ENCODE data around the gene ANKS3. TPM values are rescaled to one million over a fixed set of nuclear protein-coding genes. Genes with fewer than 3 reads are reported as not detected.

The ANKS3 gene
- total and polyA plus RNA-seq, 2 donors (not counting 1 experiment from before 2014, with no cell fraction given): 26.5 to 31.9 TPM

- Mint-ChIP-seq H3K27ac (no peak overlapping the region), H3K4me3 (no peak overlapping the region), H3K27me3 (no peaks in the 10 kb centered on the region), H3K4me1 (peaks cover 13% of the 10 kb centered on the region), H3K9me3 (ENCODE audit: insufficient read depth) (no peaks in the 10 kb centered on the region)
- DNase-seq: no peak
- H3K9me3 ChIP-seq (ENCODE audit: control extremely low read depth in 1 of 3, control insufficient read depth in 2 of 3, insufficient read depth in 1 of 3, low read length in 2 of 3): no peaks in the 10 kb centered on the region
- H3K36me3 ChIP-seq (replicated peaks in 1 of 2; ENCODE audit: control extremely low read depth in 1 of 2, control insufficient read depth in 1 of 2, extremely low read depth in 1 of 2, insufficient read depth in 2 of 2, low read length in 1 of 2): peaks cover 0 to 55% of the 10 kb centered on the region in 2 experiments
- no peak overlapping the region for H3K27ac ChIP-seq (ENCODE audit: low read length in 2 of 2)
- intact Hi-C loops (cut with micrococcal nuclease): no loop called here
- no peak overlapping the region for H2AFZ ChIP-seq (ENCODE audit: insufficient read depth, low read depth, low read length, poor library complexity, severe bottlenecking)
- peaks cover 15% of the 10 kb centered on the region for H3K79me2 ChIP-seq (ENCODE audit: control insufficient read depth, insufficient read depth, low read length)
- no peaks in the 10 kb centered on the region for H3K27me3 ChIP-seq (replicated peaks in 1 of 4; ENCODE audit: control extremely low read depth in 1 of 4, control insufficient read depth in 3 of 4, insufficient read depth in 4 of 4, low read length in 3 of 4)
- no peak for ATAC-seq (ENCODE audit: low read depth)
- no peak for TF ChIP-seq EZH2 (IDR thresholded peaks at IDR 0.05; ENCODE audit: borderline replicate concordance, insufficient read depth, low read depth, low read length, poor library complexity, severe bottlenecking)
- TF ChIP-seq, protein P1, sequence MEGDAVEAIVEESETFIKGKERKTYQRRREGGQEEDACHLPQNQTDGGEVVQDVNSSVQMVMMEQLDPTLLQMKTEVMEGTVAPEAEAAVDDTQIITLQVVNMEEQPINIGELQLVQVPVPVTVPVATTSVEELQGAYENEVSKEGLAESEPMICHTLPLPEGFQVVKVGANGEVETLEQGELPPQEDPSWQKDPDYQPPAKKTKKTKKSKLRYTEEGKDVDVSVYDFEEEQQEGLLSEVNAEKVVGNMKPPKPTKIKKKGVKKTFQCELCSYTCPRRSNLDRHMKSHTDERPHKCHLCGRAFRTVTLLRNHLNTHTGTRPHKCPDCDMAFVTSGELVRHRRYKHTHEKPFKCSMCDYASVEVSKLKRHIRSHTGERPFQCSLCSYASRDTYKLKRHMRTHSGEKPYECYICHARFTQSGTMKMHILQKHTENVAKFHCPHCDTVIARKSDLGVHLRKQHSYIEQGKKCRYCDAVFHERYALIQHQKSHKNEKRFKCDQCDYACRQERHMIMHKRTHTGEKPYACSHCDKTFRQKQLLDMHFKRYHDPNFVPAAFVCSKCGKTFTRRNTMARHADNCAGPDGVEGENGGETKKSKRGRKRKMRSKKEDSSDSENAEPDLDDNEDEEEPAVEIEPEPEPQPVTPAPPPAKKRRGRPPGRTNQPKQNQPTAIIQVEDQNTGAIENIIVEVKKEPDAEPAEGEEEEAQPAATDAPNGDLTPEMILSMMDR (IDR thresholded peaks at IDR 0.05): no peak
- H3K4me2 ChIP-seq (replicated peaks; ENCODE audit: low read depth, low read length, poor library complexity, severe bottlenecking): no peak overlapping the region
- peaks cover 0 to 25% of the 10 kb centered on the region in 2 donors for H3K4me1 ChIP-seq (ENCODE audit: control insufficient read depth in 2 of 2, insufficient read depth in 2 of 2, low read length in 2 of 2)
- POLR2A ChIA-PET: no interaction called here
- no peak overlapping the region for H3K9ac ChIP-seq (ENCODE audit: low read length)
- H3K4me3 ChIP-seq (ENCODE audit: control extremely low read depth in 1 of 5, extremely low read depth in 1 of 5, insufficient read depth in 1 of 5, low read depth in 2 of 5, low read length in 4 of 5): no peak overlapping the region
- H4K20me1 ChIP-seq (ENCODE audit: control insufficient read depth, insufficient read depth, low read length, poor library complexity, severe bottlenecking): peaks cover 40% of the 10 kb centered on the region
- CTCF ChIA-PET: no interaction called here
- 99% methylated on average over 6 of the region's 6 CpGs for WGBS (ENCODE audit: insufficient coverage)
Observed at GRCh38 chr16:4655801-4656200, 78.3 kb downstream of the ANKS3 start.

DNA sequence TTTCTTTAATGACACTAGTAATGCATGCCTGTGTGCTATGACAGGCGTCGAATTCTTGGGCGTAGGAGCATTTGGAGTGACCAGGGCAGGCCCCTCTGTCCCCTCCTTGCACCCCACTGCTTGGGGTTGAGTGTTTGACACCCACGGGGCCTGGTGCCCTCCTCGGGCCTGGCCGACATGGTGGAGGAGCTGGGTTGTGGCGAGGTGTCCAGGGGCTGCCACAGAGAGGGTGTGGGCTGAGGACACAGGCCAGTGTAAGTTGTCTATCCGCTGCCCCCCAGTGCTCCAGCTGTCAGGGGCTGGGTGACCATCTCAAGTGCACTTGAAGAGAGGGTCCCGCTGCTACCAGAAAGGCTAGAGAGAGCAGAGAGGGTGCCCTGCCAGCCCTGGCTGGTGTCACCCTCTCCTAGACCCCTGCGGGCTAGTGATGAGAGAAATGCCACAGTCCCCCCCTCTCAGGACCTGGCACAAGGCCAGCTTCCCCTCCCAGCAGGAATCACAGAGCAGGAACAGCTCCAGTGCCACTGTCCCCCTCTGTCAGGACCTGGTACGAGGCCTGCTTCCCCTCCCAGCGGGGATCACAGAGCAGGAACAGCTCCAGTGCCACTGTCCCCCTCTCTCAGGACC lies 79.0 kb downstream of the ANKS3 start:
- Histone ChIP-seq H3K79me2 (ENCODE audit: control insufficient read depth, insufficient read depth, low read length) (peaks cover 18% of the 10 kb centered on the region), H2AFZ (ENCODE audit: insufficient read depth, low read depth, low read length, poor library complexity, severe bottlenecking) (no peak overlapping the region), H3K4me2 (replicated peaks; ENCODE audit: low read depth, low read length, poor library complexity, severe bottlenecking) (no peak overlapping the region), H4K20me1 (ENCODE audit: control insufficient read depth, insufficient read depth, low read length, poor library complexity, severe bottlenecking) (peaks cover 48% of the 10 kb centered on the region), H3K27me3 (replicated peaks in 1 of 4; ENCODE audit: control extremely low read depth in 1 of 4, control insufficient read depth in 3 of 4, insufficient read depth in 4 of 4, low read length in 3 of 4) (no peaks in the 10 kb centered on the region), H3K9me3 (ENCODE audit: control extremely low read depth in 1 of 3, control insufficient read depth in 2 of 3, insufficient read depth in 1 of 3, low read length in 2 of 3) (peaks cover 0 to 4% (median 0%) of the 10 kb centered on the region in 3 donors), H3K36me3 (replicated peaks in 1 of 2; ENCODE audit: control extremely low read depth in 1 of 2, control insufficient read depth in 1 of 2, extremely low read depth in 1 of 2, insufficient read depth in 2 of 2, low read length in 1 of 2) (peaks cover 0 to 55% of the 10 kb centered on the region in 2 experiments), H3K27ac (ENCODE audit: low read length in 2 of 2) (no peak overlapping the region), H3K4me3 (ENCODE audit: control extremely low read depth in 1 of 5, extremely low read depth in 1 of 5, insufficient read depth in 1 of 5, low read depth in 2 of 5, low read length in 4 of 5) (no peak overlapping the region), H3K9ac (ENCODE audit: low read length) (no peak overlapping the region), H3K4me1 (ENCODE audit: control insufficient read depth in 2 of 2, insufficient read depth in 2 of 2, low read length in 2 of 2) (peaks cover 0 to 23% of the 10 kb centered on the region in 2 donors)
- no peak overlapping the region for H3K4me3 Mint-ChIP-seq
- no peak overlapping the region for H3K27ac Mint-ChIP-seq
- ATAC-seq (ENCODE audit: low read depth): no peak
- WGBS (ENCODE audit: insufficient coverage): 98% methylated on average over 12 of the region's 12 CpGs
- H3K9me3 Mint-ChIP-seq (ENCODE audit: insufficient read depth): no peaks in the 10 kb centered on the region
- TF ChIP-seq, protein P1 (IDR thresholded peaks at IDR 0.05): no peak
- TF ChIP-seq EZH2 (IDR thresholded peaks at IDR 0.05; ENCODE audit: borderline replicate concordance, insufficient read depth, low read depth, low read length, poor library complexity, severe bottlenecking): no peak
- DNase-seq: no peak
- intact Hi-C loops (cut with micrococcal nuclease): no loop called here
- POLR2A ChIA-PET: no interaction called here
- CTCF ChIA-PET: no interaction called here
- H3K4me1 Mint-ChIP-seq: peaks cover 18% of the 10 kb centered on the region
- no peaks in the 10 kb centered on the region for H3K27me3 Mint-ChIP-seq
